Breast epithelium (tissue), 3 donors: Measurements from ENCODE around the gene SEC14L5.

Experiments
- POLR2A ChIP-seq: fragments of 450-650 bp; IDR thresholded peaks from one replicate; pipeline ENCODE4 v1.6.1; 2016; ENCODE audit warnings: antibody characterized with exemption, mild to moderate bottlenecking, moderate library complexity
- POLR2AphosphoS5 ChIP-seq, 3 donors: sonication (generic); formaldehyde crosslinking; IDR thresholded peaks; one replicate each; pipeline ENCODE4 v1.6.1; 2017; ENCODE audit warnings: antibody characterized with exemption in 3 of 3
- TF ChIP-seq, protein P1 (sequence below), 3 donors: fragments of 450-650 bp; IDR thresholded peaks; one replicate each; pipeline ENCODE4 v1.5.1; 2016 to 2017; ENCODE audit warnings: antibody characterized with exemption in 3 of 3, mild to moderate bottlenecking in 3 of 3, moderate library complexity in 3 of 3

DNA sequence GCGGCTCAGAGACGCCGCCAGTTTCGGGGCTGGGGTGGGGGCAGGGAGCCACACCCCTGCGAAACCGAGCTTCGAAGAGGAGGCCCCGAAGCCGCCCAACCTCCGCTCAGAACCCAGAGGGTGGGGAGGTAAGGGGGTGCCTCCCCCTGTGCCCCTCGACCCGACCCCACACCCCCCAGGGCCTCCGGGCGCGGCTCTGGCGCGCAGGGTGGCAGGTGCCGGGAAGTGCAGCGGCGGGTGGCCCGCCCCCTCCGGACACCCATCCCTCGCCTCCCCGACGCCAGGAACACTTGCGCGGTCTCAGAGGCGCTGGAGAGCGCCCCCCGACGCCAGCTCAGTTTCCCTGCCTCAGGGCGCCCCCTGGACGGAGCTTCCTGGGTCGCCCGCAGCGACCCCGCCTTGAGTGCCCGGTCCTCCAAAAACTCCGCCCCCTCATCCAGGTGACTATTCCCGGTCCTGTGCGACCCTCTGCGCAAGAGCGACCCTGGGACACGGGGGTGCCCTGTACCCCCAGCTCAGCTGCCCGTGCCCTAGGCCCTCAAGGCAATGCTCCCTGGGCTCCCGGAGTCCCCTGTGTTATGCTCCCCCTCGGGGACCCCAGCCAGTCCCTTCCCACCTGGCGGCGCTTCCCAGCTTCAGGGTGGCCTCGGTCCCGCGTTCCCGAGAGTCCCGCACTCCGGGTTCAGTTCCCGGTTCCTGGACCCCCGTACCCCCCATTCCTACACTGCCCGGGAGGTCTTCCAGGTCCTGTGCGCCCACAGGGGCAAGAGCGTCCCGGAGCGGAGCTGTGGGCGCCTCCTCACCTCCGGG is 21.7 kb upstream of the SEC14L5 start:
- TF ChIP-seq, protein P1, sequence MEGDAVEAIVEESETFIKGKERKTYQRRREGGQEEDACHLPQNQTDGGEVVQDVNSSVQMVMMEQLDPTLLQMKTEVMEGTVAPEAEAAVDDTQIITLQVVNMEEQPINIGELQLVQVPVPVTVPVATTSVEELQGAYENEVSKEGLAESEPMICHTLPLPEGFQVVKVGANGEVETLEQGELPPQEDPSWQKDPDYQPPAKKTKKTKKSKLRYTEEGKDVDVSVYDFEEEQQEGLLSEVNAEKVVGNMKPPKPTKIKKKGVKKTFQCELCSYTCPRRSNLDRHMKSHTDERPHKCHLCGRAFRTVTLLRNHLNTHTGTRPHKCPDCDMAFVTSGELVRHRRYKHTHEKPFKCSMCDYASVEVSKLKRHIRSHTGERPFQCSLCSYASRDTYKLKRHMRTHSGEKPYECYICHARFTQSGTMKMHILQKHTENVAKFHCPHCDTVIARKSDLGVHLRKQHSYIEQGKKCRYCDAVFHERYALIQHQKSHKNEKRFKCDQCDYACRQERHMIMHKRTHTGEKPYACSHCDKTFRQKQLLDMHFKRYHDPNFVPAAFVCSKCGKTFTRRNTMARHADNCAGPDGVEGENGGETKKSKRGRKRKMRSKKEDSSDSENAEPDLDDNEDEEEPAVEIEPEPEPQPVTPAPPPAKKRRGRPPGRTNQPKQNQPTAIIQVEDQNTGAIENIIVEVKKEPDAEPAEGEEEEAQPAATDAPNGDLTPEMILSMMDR (IDR thresholded peaks at IDR 0.05), result peak; percentile 25 to 48 (median 45)
- TF ChIP-seq POLR2A (no peak), POLR2AphosphoS5 (IDR thresholded peaks at IDR 0.05) (peak in 1 of 3 donors; percentile 27)
